ENCODE measurements around the gene TBATA. TPM values are rescaled to one million over a fixed set of nuclear protein-coding genes. Genes with fewer than 3 reads are reported as not detected.
"Not testable (repeated sequence)": the region's sequence is repeated elsewhere in the genome, so short reads cannot be mapped to it uniquely, and the experiment has no call there.

Gene TBATA
- total and polyA plus RNA-seq, 8 donors: not detected

DNA sequence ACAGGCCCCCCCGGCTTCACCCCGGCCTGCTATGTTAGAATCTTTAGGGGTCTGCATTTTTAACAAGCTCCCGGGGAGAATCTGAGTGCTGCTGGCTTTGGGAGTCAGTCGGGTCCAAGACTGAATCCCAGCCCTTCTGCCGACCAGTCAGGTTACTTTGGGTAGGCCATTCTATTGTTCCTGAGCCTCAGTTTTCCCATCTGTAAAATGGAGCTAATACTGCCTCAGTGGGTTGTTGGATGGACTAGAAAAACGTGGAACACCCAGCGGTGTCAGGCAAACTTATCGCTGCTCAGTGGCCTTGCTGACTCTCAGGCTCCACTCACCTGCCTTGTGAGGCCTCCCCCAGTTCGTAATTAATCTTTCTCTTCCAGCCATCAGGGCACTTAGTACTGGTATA, 11.7 kb downstream of the TBATA start:
- Histone ChIP-seq H3K4me3 (no peak overlapping the region), H3K36me3 (no peaks in the 10 kb centered on the region), H3K27ac (no peak overlapping the region), H3K4me1 (no peaks in the 10 kb centered on the region), H3K27me3 (no peaks in the 10 kb centered on the region), H3K9me3 (no peaks in the 10 kb centered on the region)
- ATAC-seq: no peak
- TF ChIP-seq, protein P1, sequence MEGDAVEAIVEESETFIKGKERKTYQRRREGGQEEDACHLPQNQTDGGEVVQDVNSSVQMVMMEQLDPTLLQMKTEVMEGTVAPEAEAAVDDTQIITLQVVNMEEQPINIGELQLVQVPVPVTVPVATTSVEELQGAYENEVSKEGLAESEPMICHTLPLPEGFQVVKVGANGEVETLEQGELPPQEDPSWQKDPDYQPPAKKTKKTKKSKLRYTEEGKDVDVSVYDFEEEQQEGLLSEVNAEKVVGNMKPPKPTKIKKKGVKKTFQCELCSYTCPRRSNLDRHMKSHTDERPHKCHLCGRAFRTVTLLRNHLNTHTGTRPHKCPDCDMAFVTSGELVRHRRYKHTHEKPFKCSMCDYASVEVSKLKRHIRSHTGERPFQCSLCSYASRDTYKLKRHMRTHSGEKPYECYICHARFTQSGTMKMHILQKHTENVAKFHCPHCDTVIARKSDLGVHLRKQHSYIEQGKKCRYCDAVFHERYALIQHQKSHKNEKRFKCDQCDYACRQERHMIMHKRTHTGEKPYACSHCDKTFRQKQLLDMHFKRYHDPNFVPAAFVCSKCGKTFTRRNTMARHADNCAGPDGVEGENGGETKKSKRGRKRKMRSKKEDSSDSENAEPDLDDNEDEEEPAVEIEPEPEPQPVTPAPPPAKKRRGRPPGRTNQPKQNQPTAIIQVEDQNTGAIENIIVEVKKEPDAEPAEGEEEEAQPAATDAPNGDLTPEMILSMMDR (IDR thresholded peaks at IDR 0.05): no peak
- intact Hi-C loops (cut with DNase I): no loop called here
- DNase-seq: no peak

DNA sequence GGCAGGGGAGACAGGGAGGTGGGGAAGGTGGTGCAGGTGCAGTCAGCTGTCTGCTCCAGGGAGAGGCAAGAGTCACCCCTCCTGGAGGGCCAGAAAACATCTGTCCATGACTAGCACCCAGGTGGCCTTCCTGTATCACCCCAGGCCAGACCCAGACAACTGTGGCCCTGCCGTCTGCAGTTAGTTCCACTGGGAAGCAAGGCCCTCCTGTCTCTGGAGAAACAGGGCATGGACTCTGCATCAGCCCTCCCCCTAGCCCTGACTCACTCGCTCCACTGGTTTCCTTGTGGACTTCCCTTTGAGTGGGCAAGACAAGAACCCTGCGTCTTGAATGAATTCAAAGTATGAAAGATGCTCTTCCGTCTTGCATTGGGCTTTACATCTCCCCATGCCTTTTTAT, 12.6 kb downstream of the TBATA start:
- no peaks in the 10 kb centered on the region for H3K9me3 ChIP-seq
- no peaks in the 10 kb centered on the region for H3K27me3 ChIP-seq
- H3K36me3 ChIP-seq: no peaks in the 10 kb centered on the region
- H3K27ac ChIP-seq: no peak overlapping the region
- intact Hi-C loops (cut with DNase I): no loop called here
- ATAC-seq (no peak), DNase-seq (no peak)
- H3K4me1 ChIP-seq: no peaks in the 10 kb centered on the region
- TF ChIP-seq, protein P1 (IDR thresholded peaks at IDR 0.05): no peak
- no peak overlapping the region for H3K4me3 ChIP-seq

DNA sequence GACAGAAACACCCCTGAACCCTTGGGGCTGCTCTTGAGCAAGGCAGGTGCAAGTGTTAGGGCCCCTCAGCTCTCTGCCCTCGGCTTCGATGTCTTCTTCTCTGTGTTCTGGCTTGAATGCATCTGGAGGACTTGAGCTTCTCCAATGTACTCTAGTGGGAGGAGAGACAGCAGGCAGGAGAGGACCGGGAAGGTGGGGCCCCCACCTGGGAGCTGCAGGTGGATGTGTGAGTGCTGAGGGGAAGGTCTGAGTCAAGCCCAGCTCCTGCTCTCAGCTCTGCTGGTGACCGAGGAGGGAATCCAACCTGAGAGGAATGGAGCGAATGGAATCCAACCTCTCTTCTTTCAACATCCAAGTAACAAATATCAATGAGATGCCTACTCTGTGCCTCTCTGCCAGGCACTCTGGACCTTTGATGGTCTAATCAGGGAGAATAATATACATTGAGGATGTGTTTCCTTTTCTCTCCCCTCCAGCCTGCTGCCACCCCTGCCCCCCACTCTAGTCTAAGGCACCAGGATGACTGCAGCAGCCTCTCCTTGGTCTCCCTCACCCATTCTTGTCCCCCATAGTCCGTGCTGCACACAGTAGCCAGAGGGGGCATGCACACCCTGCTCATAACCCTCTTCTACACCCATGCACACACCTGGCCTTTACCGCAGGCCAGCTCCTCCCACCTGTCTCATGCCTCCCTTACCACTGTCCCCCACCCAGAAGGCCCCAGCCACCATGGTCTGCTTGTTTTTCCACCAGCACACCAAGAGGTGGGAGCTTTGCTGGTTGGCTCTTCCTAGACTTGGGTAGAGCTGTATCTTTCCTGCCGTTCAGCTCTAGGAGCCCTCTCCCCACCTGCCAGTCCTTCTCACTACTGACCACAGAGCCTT, 13.6 kb downstream of the TBATA start:
- DNase-seq: no peak
- Histone ChIP-seq H3K4me1 (no peaks in the 10 kb centered on the region), H3K27me3 (no peaks in the 10 kb centered on the region), H3K4me3 (no peak overlapping the region), H3K27ac (no peak overlapping the region), H3K9me3 (no peaks in the 10 kb centered on the region), H3K36me3 (no peaks in the 10 kb centered on the region)
- intact Hi-C loops (cut with DNase I): no loop called here
- no peak for ATAC-seq
- TF ChIP-seq, protein P1 (IDR thresholded peaks at IDR 0.05): no peak

DNA sequence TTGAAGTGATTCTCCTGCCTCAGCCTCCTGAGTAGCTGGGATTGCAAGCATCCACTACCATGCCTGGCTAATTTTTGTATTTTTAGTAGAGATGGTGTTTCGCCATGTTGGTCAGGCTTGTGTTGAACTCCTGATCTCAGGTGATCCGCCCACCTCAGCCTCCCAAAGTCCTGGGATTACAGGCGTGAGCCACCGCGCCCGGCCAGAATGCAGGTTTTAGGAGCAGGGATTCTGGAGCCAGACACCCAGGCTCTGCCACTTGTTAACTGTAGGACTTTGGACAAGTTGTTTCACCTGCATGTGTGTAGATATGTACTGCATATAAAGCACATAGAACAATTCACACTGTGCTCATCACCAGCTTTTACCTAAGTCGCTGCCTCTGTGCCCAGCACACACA, 14.7 kb downstream of the TBATA start:
- H3K27me3 ChIP-seq; ATAC-seq; H3K36me3 ChIP-seq; H3K27ac ChIP-seq; intact Hi-C loops (cut with DNase I); H3K9me3 ChIP-seq; H3K4me3 ChIP-seq; DNase-seq; H3K4me1 ChIP-seq: not testable (repeated sequence)

DNA sequence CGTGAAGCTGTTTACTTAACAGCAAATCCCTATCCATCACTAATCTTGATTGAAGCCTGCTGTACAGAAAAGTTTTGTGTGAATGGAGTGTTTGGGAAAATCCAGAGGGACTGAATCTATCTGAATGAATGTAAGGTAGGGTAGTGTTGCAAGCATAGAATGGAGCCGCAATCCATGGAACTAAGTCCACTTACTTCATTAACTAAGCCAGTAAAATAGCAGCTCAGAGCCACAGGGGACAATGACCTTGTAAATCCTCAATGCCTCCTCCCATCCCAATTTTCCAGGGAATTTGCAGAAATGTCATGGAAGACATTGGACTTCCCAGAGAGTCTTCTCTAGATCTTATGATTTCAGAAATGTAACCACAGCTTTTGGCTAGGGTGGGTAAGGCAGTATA, 15.2 kb downstream of the TBATA start:
- ATAC-seq (no peak), DNase-seq (no peak)
- TF ChIP-seq, protein P1 (IDR thresholded peaks at IDR 0.05): no peak
- H3K4me3 ChIP-seq: no peak overlapping the region
- no peak overlapping the region for H3K27ac ChIP-seq
- intact Hi-C loops (cut with DNase I): no loop called here
- H3K36me3 ChIP-seq: no peaks in the 10 kb centered on the region
- no peaks in the 10 kb centered on the region for H3K4me1 ChIP-seq
- H3K9me3 ChIP-seq: peaks cover 0 to 10% of the 10 kb centered on the region in 2 donors
- H3K27me3 ChIP-seq: no peaks in the 10 kb centered on the region
